ENCODE data around the gene IGF1R.

IGF1R gene

GRCh38 chr15:98729446-98730042 lies 81.2 kb downstream of the IGF1R start:
- DNase-seq: no peak

- DNase-seq: no peak
Observed at GRCh38 chr15:98730860-98731711, 82.7 kb downstream of the IGF1R start.

- no peak for DNase-seq
Observed at GRCh38 chr15:98731712-98732450, 83.5 kb downstream of the IGF1R start.

- DNase-seq: no peak
Observed at GRCh38 chr15:98733098-98733497, 84.8 kb downstream of the IGF1R start.

- DNase-seq: no peak
Observed at GRCh38 chr15:98734466-98735199, 86.3 kb downstream of the IGF1R start.

GRCh38 chr15:98735304-98735703 lies 87.0 kb downstream of the IGF1R start:
- DNase-seq: no peak

GRCh38 chr15:98735895-98736617 lies 87.7 kb downstream of the IGF1R start:
- no peak for DNase-seq

GRCh38 chr15:98737159-98737558 lies 88.8 kb downstream of the IGF1R start:
- no peak for DNase-seq

GRCh38 chr15:98737721-98738120 lies 89.4 kb downstream of the IGF1R start:
- no peak for DNase-seq

GRCh38 chr15:98738689-98739401 lies 90.5 kb downstream of the IGF1R start:
- no peak for DNase-seq

- no peak for DNase-seq
Observed at GRCh38 chr15:98740295-98740694, 92.0 kb downstream of the IGF1R start.

GRCh38 chr15:98740963-98741362 lies 92.6 kb downstream of the IGF1R start:
- no peak for DNase-seq

GRCh38 chr15:98743177-98743576 lies 94.8 kb downstream of the IGF1R start:
- no peak for DNase-seq

GRCh38 chr15:98744506-98744905 lies 96.2 kb downstream of the IGF1R start:
- DNase-seq: no peak

GRCh38 chr15:98745179-98745578 lies 96.8 kb downstream of the IGF1R start:
- DNase-seq: no peak

GRCh38 chr15:98745650-98746374 lies 97.5 kb downstream of the IGF1R start:
- no peak for DNase-seq

- DNase-seq: no peak
Observed at GRCh38 chr15:98746375-98747155, 98.2 kb downstream of the IGF1R start.

GRCh38 chr15:98751767-98752166 lies 103.4 kb downstream of the IGF1R start:
- DNase-seq: no peak

GRCh38 chr15:98753726-98754656 lies 105.7 kb downstream of the IGF1R start:
- no peak for DNase-seq

Measured in activated effector memory CD4-positive, alpha-beta T cell treated with anti-CD3 and anti-CD28 coated beads, Interleukin-2, amount 50 U/mL, for 16 hours (primary cell).